ENCODE results near the gene ZNF627.

DNA sequence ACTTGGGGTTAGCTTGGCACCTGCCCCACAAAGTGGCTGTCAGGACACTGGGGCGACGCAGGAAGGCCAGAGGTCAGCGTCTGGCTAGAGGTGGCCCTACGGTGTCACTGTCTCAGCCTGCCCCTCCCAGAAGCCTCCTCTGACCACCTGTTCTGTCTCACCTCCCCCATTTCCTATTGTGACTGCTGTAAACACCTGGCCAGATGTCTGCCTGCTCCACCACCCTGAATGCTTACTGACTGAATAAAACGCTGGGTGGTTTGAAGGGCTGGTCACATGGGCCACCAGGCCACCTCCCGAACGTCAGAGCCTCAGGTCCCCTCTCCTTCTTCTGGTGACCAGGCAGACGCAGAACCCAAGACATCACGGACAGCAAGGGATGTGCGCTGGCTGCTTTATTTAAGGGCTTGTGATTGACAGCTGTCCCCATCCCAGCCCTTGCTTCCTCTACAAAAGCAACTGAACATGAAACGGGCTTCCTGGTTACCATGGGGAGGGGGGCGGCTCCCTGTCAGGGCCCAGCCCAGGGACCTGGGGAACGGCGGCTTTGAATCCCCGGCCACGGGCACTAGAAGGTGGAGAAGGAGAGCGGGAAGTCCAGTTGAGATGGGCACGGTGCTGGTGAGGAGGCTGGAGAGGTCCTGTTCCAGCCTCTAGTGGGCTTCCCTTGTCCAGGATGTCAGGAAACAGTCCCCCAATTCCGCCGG is 44.5 kb upstream of the ZNF627 start:
- TF ChIP-seq ASH2L (IDR thresholded peaks at IDR 0.05; ENCODE audit: low read length) (no peak), EZH2 (IDR thresholded peaks at IDR 0.05; ENCODE audit: low read depth, low read length, severe bottlenecking) (no peak), EP300 (IDR thresholded peaks at IDR 0.05; ENCODE audit: borderline replicate concordance in 1 of 2, low read depth in 2 of 2, low read length in 2 of 2) (no peak), POU5F1 (IDR thresholded peaks at IDR 0.05; ENCODE audit: low read depth, low read length) (no peak), EGR1 (IDR thresholded peaks at IDR 0.05; ENCODE audit: borderline replicate concordance, low read depth, low read length) (no peak), CEBPB (IDR thresholded peaks at IDR 0.05; ENCODE audit: low read depth, low read length) (no peak), YY1 (IDR thresholded peaks at IDR 0.05; ENCODE audit: low read depth, low read length) (no peak), HDAC6 (IDR thresholded peaks at IDR 0.05; ENCODE audit: low read depth, low read length) (no peak), TEAD4 (IDR thresholded peaks at IDR 0.05; ENCODE audit: low read depth, low read length) (no peak), SP1 (IDR thresholded peaks at IDR 0.05; ENCODE audit: low read depth, low read length) (no peak)
- TF ChIP-seq, protein P1, sequence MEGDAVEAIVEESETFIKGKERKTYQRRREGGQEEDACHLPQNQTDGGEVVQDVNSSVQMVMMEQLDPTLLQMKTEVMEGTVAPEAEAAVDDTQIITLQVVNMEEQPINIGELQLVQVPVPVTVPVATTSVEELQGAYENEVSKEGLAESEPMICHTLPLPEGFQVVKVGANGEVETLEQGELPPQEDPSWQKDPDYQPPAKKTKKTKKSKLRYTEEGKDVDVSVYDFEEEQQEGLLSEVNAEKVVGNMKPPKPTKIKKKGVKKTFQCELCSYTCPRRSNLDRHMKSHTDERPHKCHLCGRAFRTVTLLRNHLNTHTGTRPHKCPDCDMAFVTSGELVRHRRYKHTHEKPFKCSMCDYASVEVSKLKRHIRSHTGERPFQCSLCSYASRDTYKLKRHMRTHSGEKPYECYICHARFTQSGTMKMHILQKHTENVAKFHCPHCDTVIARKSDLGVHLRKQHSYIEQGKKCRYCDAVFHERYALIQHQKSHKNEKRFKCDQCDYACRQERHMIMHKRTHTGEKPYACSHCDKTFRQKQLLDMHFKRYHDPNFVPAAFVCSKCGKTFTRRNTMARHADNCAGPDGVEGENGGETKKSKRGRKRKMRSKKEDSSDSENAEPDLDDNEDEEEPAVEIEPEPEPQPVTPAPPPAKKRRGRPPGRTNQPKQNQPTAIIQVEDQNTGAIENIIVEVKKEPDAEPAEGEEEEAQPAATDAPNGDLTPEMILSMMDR (IDR thresholded peaks at IDR 0.05; ENCODE audit: control extremely low read depth in 1 of 3, insufficient read depth in 1 of 3, low read depth in 1 of 3, low read length in 3 of 3), result no peak
- TF ChIP-seq, protein P2, sequence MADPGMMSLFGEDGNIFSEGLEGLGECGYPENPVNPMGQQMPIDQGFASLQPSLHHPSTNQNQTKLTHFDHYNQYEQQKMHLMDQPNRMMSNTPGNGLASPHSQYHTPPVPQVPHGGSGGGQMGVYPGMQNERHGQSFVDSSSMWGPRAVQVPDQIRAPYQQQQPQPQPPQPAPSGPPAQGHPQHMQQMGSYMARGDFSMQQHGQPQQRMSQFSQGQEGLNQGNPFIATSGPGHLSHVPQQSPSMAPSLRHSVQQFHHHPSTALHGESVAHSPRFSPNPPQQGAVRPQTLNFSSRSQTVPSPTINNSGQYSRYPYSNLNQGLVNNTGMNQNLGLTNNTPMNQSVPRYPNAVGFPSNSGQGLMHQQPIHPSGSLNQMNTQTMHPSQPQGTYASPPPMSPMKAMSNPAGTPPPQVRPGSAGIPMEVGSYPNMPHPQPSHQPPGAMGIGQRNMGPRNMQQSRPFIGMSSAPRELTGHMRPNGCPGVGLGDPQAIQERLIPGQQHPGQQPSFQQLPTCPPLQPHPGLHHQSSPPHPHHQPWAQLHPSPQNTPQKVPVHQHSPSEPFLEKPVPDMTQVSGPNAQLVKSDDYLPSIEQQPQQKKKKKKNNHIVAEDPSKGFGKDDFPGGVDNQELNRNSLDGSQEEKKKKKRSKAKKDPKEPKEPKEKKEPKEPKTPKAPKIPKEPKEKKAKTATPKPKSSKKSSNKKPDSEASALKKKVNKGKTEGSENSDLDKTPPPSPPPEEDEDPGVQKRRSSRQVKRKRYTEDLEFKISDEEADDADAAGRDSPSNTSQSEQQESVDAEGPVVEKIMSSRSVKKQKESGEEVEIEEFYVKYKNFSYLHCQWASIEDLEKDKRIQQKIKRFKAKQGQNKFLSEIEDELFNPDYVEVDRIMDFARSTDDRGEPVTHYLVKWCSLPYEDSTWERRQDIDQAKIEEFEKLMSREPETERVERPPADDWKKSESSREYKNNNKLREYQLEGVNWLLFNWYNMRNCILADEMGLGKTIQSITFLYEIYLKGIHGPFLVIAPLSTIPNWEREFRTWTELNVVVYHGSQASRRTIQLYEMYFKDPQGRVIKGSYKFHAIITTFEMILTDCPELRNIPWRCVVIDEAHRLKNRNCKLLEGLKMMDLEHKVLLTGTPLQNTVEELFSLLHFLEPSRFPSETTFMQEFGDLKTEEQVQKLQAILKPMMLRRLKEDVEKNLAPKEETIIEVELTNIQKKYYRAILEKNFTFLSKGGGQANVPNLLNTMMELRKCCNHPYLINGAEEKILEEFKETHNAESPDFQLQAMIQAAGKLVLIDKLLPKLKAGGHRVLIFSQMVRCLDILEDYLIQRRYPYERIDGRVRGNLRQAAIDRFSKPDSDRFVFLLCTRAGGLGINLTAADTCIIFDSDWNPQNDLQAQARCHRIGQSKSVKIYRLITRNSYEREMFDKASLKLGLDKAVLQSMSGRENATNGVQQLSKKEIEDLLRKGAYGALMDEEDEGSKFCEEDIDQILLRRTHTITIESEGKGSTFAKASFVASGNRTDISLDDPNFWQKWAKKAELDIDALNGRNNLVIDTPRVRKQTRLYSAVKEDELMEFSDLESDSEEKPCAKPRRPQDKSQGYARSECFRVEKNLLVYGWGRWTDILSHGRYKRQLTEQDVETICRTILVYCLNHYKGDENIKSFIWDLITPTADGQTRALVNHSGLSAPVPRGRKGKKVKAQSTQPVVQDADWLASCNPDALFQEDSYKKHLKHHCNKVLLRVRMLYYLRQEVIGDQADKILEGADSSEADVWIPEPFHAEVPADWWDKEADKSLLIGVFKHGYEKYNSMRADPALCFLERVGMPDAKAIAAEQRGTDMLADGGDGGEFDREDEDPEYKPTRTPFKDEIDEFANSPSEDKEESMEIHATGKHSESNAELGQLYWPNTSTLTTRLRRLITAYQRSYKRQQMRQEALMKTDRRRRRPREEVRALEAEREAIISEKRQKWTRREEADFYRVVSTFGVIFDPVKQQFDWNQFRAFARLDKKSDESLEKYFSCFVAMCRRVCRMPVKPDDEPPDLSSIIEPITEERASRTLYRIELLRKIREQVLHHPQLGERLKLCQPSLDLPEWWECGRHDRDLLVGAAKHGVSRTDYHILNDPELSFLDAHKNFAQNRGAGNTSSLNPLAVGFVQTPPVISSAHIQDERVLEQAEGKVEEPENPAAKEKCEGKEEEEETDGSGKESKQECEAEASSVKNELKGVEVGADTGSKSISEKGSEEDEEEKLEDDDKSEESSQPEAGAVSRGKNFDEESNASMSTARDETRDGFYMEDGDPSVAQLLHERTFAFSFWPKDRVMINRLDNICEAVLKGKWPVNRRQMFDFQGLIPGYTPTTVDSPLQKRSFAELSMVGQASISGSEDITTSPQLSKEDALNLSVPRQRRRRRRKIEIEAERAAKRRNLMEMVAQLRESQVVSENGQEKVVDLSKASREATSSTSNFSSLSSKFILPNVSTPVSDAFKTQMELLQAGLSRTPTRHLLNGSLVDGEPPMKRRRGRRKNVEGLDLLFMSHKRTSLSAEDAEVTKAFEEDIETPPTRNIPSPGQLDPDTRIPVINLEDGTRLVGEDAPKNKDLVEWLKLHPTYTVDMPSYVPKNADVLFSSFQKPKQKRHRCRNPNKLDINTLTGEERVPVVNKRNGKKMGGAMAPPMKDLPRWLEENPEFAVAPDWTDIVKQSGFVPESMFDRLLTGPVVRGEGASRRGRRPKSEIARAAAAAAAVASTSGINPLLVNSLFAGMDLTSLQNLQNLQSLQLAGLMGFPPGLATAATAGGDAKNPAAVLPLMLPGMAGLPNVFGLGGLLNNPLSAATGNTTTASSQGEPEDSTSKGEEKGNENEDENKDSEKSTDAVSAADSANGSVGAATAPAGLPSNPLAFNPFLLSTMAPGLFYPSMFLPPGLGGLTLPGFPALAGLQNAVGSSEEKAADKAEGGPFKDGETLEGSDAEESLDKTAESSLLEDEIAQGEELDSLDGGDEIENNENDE (IDR thresholded peaks at IDR 0.05; ENCODE audit: insufficient replicate concordance, low read length), result no peak
